Mesendoderm (in vitro differentiated cells): Measurements from ENCODE around the gene ICE1. TPM values are rescaled to one million over a fixed set of nuclear protein-coding genes. Genes with fewer than 3 reads are reported as not detected.

Experiments used
- DNase-seq: peaks from one replicate; pipeline ENCODE4 v3.0.0; 2013
- H2AK5ac ChIP-seq: 2 replicates; pipeline ENCODE4 v1.6.1; 2013; ENCODE audit warnings: low read length, inconsistent platforms
- H2BK120ac ChIP-seq: 2 replicates; pipeline ENCODE4 v1.6.1; 2013; ENCODE audit warnings: low read depth, mild to moderate bottlenecking, low read length, moderate library complexity, mixed read lengths
- H2BK15ac ChIP-seq: replicated peaks from 2 replicates; pipeline ENCODE4 v1.6.1; 2013; ENCODE audit warnings: low read depth, mild to moderate bottlenecking, moderate library complexity
- H2BK5ac ChIP-seq: 2 replicates; pipeline ENCODE4 v1.6.1; 2013; ENCODE audit warnings: low read length, inconsistent platforms
- H3K18ac ChIP-seq: 2 replicates; pipeline ENCODE4 v1.6.1; 2013; ENCODE audit warnings: mild to moderate bottlenecking, low read length, mixed read lengths
- H3K23ac ChIP-seq: one replicate; pipeline ENCODE4 v1.6.1; 2013; ENCODE audit warnings: low read length
- H3K27ac ChIP-seq: 2 replicates; pipeline ENCODE4 v1.5.1; 2013; ENCODE audit warnings: low read depth, mild to moderate bottlenecking, inconsistent platforms, low read length, moderate library complexity
- H3K27me3 ChIP-seq: 2 replicates; pipeline ENCODE4 v1.6.1; 2013; ENCODE audit warnings: low read length, control low read depth, mild to moderate bottlenecking, inconsistent platforms; ENCODE audit not compliant: insufficient read depth, poor library complexity
- H3K36me3 ChIP-seq: 2 replicates; pipeline ENCODE4 v1.6.1; 2013; ENCODE audit warnings: low read length, inconsistent platforms; ENCODE audit not compliant: control insufficient read depth, insufficient read depth
- H3K4ac ChIP-seq: one replicate; pipeline ENCODE4 v1.6.1; 2013; ENCODE audit warnings: low read depth, mild to moderate bottlenecking, low read length, moderate library complexity
- H3K4me1 ChIP-seq: 2 replicates; pipeline ENCODE4 v1.6.1; 2013; ENCODE audit warnings: low read depth, low read length, inconsistent platforms; ENCODE audit not compliant: control insufficient read depth
- H3K4me2 ChIP-seq: 2 replicates; pipeline ENCODE4 v1.6.1; 2013; ENCODE audit warnings: low read length
- H3K4me3 ChIP-seq: 2 replicates; pipeline ENCODE4 v1.5.1; 2013; ENCODE audit warnings: mild to moderate bottlenecking, low read length
- H3K56ac ChIP-seq: one replicate; pipeline ENCODE4 v1.6.1; 2013; ENCODE audit warnings: low read length
- H3K79me1 ChIP-seq: 2 replicates; pipeline ENCODE4 v1.6.1; 2013; ENCODE audit warnings: low read length, inconsistent platforms
- H3K79me2 ChIP-seq: 2 replicates; pipeline ENCODE4 v1.6.1; 2013; ENCODE audit warnings: mild to moderate bottlenecking, low read length; ENCODE audit not compliant: control insufficient read depth, insufficient read depth
- H3K9ac ChIP-seq: 2 replicates; pipeline ENCODE4 v1.6.1; 2013; ENCODE audit warnings: low read length, inconsistent platforms
- H4K5ac ChIP-seq: one replicate; pipeline ENCODE4 v1.6.1; 2013; ENCODE audit warnings: low read length
- H4K8ac ChIP-seq: one replicate; pipeline ENCODE4 v1.6.1; 2013; ENCODE audit warnings: low read depth, mild to moderate bottlenecking, control low read depth, low read length, moderate library complexity
- WGBS: extraction: QIAGEN DNeasy Blood & Tissue Kit; methylation state at CpG from one replicate; pipeline ENCODE4 v1.1.7; 2013; ENCODE audit warnings: low lambda C conversion rate, missing lambda C conversion rate; ENCODE audit not compliant: insufficient coverage; ENCODE audit errors: extremely low coverage; 5-methylcytosine and 5-hydroxymethylcytosine counted together
- polyA plus RNA-seq, 2 experiments: library from polyadenylated mRNA; stranded (reverse); fragments of 200-250 nt; gene quantifications; one replicate each; pipeline ENCODE4 v1.2.3, GENCODE V29; 2013

ICE1 gene, protein sequence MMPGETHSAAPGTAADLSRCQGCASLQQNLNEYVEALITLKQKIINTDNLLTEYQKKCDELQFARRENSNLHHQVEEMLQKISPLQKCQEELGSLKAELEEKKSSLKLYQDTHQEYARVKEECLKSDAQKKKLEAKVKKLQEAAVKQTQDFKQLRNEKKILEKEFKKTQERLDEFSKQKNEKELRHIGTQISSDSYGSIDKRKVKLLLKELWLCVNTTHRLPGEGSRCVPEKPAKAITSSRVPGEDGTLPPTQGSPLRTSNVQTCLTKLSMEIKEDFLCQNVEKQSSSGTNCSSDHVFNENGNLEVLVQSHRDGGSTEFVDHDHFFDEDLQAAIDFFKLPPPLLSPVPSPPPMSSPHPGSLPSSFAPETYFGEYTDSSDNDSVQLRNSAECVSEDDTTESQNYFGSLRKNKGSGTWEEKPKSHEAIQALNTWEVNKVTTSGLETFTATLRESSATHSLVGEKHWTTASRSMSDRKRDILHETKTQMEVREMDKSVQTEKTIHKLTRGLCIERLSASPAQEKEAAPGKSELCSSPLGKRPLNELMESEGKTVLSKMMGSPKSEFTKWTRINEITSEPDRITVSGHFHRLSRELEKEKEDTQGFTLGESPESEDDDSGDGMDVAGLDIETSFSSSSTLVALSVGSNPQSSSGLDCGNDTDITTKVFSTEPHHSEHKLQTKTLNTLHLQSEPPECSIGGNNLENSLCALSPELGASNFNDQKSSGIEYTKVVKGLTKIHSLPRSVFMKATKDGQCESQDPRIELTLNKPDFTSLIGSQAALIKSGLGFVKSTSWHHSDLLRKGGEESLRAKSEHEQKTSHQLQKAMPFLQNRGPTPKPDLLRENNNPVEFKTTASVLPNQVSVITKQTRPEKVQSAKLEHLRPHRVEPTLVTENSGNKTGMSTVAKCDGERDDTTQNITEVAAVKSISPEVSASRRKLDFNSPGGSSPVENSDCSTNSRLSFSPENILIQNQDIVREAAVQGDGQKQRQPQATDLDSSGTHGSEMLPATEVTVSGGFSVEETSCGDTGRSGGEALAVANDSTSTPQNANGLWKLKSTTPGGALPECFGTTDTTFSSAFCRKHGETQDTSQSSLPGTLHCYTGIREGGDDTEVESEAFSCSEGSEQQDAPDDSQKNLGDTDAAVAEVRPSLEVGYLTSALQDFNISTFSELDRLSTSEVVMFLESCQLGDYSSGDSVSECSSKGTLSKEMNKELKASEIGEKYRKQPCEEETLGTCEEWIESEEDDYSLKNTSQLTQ (N-terminal part only)
- 26.4 TPM for polyA plus RNA-seq (2013, experiment 1 of 2)
- 26.6 TPM for polyA plus RNA-seq (2013, experiment 2 of 2)

DNA sequence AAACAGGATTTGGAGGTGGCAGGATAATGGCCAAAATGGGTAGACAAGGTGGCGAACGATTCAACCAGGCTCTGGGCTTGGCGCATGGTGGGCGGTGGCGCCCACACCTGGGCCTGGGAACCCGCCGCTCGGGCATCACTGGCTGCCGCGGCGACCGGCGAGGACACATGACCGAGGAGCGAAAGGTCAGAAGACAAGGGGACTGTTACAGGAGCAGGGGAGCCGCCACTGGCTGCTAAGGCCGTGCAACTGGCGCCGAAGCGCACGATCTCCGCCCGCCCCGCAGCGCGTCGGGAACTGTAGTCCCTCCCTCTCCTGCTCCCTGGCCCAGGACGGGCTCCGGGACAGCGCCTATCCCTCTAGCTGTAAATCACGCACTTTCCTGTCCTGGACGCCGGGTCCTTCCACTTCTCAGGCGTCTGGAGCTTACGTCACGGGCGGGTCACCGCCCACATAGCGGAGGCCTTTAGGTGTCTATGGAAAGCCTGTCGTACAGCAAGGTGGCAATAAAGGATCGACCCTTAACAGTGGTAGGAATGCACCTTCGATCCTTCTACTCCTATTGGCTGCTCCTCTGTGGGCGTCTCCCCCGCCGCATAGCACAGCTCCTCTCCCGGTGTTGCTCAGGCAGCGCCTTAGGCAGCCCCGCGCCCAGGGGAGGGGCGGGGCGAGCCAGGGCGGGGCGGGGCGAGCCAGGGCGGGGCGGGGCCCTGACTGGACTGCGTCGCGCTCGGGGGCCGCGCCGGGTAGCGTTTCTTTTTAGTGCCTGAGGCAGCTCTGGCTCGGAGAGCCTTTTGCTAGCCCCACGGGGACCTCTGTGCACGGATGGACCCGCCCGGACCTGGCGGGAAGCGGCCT, at the start of gene ICE1:
Gene ICE1, plus strand, starts transcription at position 717 of the 858 bp plus-strand sequence. CDS start 239 bp downstream, outside the sequence.
- H3K4me1 ChIP-seq: peaks cover 9% of the 10 kb centered on the region

DNA sequence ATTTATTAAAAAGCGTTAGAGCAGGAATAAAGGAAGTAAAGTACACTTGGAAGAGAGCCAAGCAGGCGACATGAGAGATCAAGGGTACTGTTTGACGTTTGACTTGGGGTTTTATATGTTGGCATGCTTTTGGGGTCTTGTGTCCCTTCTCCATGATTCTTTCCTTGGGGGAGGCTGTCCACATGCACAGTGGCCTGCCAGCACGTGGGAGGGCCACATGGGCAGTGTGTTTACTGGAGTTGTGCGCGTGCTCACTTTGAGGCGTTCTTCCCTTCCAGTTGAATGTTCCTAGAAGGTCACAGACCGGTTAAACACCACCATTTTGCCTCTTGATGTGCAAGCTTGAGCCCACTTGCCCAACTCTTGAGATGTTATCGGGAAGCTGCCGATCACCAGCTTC, 49.5 kb upstream of the ICE1 start:
- Histone ChIP-seq H3K36me3 (no peaks in the 10 kb centered on the region), H3K27me3 (no peaks in the 10 kb centered on the region), H4K5ac (no peak overlapping the region), H4K8ac (no peak overlapping the region), H2AK5ac (no peak overlapping the region), H3K4me3 (no peak overlapping the region), H3K9ac (no peak overlapping the region), H3K79me1 (no peaks in the 10 kb centered on the region), H3K4ac (no peak overlapping the region), H3K27ac (no peak overlapping the region), H2BK15ac (no peak overlapping the region), H3K4me1 (no peaks in the 10 kb centered on the region), H3K23ac (no peak overlapping the region), H3K4me2 (no peak overlapping the region), H3K79me2 (no peaks in the 10 kb centered on the region), H2BK120ac (no peak overlapping the region), H3K56ac (no peak overlapping the region), H3K18ac (no peak overlapping the region), H2BK5ac (no peak overlapping the region)
- no peak for DNase-seq
- WGBS: no CpG with 5 or more reads among the region's 10 CpGs

More for the DNA sequence above, at the start of gene ICE1:
- Histone ChIP-seq H3K56ac (peak within 1 kb of the TSS; percentile 85), H3K4me2 (peak within 1 kb of the TSS; percentile 96), H3K79me2 (peaks cover 43% of the 10 kb centered on the region), H3K18ac (peak within 1 kb of the TSS; percentile 26), H3K79me1 (peaks cover 19% of the 10 kb centered on the region), H2AK5ac (no peak within 1 kb of the TSS), H3K4me3 (peak within 1 kb of the TSS; percentile 94), H2BK120ac (no peak within 1 kb of the TSS), H3K27ac (peak within 1 kb of the TSS; percentile 48), H4K8ac (peak within 1 kb of the TSS; percentile 6), H3K9ac (peak within 1 kb of the TSS; percentile 86), H3K4ac (peak within 1 kb of the TSS; percentile 27), H3K23ac (no peak within 1 kb of the TSS), H2BK5ac (no peak within 1 kb of the TSS), H3K27me3 (no peaks in the 10 kb centered on the region), H3K36me3 (no peaks in the 10 kb centered on the region), H4K5ac (no peak within 1 kb of the TSS), H2BK15ac (no peak within 1 kb of the TSS)
- peak; percentile 99 for DNase-seq
- WGBS: no CpG with 5 or more reads among the region's 71 CpGs

GRCh38 chr5:5373351-5373989, 49.0 kb upstream of the ICE1 start:
- no peaks in the 10 kb centered on the region for H3K27me3 ChIP-seq
- no CpG with 5 or more reads among the region's 2 CpGs for WGBS
- no peak overlapping the region for H4K5ac ChIP-seq
- no peak overlapping the region for H3K27ac ChIP-seq
- H2BK15ac ChIP-seq: no peak overlapping the region
- H3K4ac ChIP-seq: no peak overlapping the region
- no peaks in the 10 kb centered on the region for H3K36me3 ChIP-seq
- no peak overlapping the region for H3K4me2 ChIP-seq
- no peak overlapping the region for H3K18ac ChIP-seq
- H3K4me3 ChIP-seq: no peak overlapping the region
- H2BK120ac ChIP-seq: no peak overlapping the region
- no peak overlapping the region for H2AK5ac ChIP-seq
- no peak overlapping the region for H3K56ac ChIP-seq
- DNase-seq: no peak
- no peaks in the 10 kb centered on the region for H3K79me2 ChIP-seq
- no peaks in the 10 kb centered on the region for H3K79me1 ChIP-seq
- no peak overlapping the region for H3K9ac ChIP-seq
- no peaks in the 10 kb centered on the region for H3K4me1 ChIP-seq
- no peak overlapping the region for H4K8ac ChIP-seq
- H3K23ac ChIP-seq: no peak overlapping the region
- H2BK5ac ChIP-seq: no peak overlapping the region

DNA sequence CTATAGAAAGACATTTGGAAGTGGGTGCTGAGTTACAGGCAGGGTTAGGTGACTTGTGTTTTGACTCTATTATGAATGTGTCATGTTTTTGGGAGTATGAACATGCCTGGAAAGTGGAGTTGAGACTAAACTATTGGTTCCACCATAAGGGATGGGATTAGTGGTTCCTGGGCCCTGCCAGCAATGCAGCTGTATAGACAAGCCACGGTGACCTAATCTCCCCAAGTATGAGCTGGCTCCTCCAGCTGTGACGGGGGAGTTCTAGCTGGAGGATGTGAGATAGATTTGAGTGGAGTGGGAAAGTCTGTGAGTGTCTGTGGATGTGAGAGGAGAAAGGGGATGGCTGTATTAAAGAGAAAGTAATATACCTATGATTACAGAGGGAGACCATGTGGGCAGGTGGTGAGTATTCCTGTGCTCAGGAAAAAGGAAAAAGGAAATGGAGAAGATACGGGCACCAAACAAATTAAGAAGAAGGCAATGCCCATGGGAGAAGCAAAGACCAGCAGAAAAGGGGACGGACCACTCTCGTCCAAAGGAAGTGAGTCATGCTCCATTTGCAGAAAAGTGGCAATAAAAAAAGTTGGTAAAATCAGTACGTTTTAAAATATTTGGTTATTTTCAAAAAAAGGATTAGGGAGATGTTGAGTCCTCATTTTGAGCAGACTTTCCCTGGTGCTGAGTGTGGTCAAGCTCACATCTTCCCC, 48.3 kb upstream of the ICE1 start:
- no peak overlapping the region for H3K4ac ChIP-seq
- H3K79me1 ChIP-seq: no peaks in the 10 kb centered on the region
- H3K9ac ChIP-seq: no peak overlapping the region
- no peak overlapping the region for H3K23ac ChIP-seq
- H3K36me3 ChIP-seq: no peaks in the 10 kb centered on the region
- no peak overlapping the region for H4K8ac ChIP-seq
- no peaks in the 10 kb centered on the region for H3K79me2 ChIP-seq
- no peak overlapping the region for H3K27ac ChIP-seq
- no peak overlapping the region for H3K4me2 ChIP-seq
- no CpG with 5 or more reads among the region's 6 CpGs for WGBS
- H3K56ac ChIP-seq: no peak overlapping the region
- H3K27me3 ChIP-seq: no peaks in the 10 kb centered on the region
- no peak overlapping the region for H4K5ac ChIP-seq
- DNase-seq: no peak
- H2BK15ac ChIP-seq: no peak overlapping the region
- H2BK5ac ChIP-seq: no peak overlapping the region
- no peak overlapping the region for H3K18ac ChIP-seq
- no peak overlapping the region for H2AK5ac ChIP-seq
- no peak overlapping the region for H3K4me3 ChIP-seq
- no peak overlapping the region for H2BK120ac ChIP-seq
- H3K4me1 ChIP-seq: no peaks in the 10 kb centered on the region
